SK-N-SH (cell line): ENCODE measurements around the gene SPATC1L.
A peak's percentile ranks its signal among the peaks of the same experiment; 100 is the strongest.

ENCODE experiments used
- EP300 ChIP-seq, 2 experiments: IDR thresholded peaks; 2 replicates each; pipeline versions ENCODE4 v1.4.0 to v1.6.1; 2012; ENCODE audit warnings: borderline replicate concordance in 1 of 2, low read depth in 1 of 2, low read length in 1 of 2
- TF ChIP-seq, protein P1 (sequence below): fragments of 200-600 bp; sonication (generic); IDR thresholded peaks from 2 replicates; pipeline ENCODE4 v1.6.1; 2017; ENCODE audit warnings: antibody characterized with exemption, mild to moderate bottlenecking, moderate library complexity

- TF ChIP-seq EP300 (IDR thresholded peaks at IDR 0.05; ENCODE audit: borderline replicate concordance in 1 of 2, low read depth in 1 of 2, low read length in 1 of 2), result no peak
- TF ChIP-seq, protein P1, sequence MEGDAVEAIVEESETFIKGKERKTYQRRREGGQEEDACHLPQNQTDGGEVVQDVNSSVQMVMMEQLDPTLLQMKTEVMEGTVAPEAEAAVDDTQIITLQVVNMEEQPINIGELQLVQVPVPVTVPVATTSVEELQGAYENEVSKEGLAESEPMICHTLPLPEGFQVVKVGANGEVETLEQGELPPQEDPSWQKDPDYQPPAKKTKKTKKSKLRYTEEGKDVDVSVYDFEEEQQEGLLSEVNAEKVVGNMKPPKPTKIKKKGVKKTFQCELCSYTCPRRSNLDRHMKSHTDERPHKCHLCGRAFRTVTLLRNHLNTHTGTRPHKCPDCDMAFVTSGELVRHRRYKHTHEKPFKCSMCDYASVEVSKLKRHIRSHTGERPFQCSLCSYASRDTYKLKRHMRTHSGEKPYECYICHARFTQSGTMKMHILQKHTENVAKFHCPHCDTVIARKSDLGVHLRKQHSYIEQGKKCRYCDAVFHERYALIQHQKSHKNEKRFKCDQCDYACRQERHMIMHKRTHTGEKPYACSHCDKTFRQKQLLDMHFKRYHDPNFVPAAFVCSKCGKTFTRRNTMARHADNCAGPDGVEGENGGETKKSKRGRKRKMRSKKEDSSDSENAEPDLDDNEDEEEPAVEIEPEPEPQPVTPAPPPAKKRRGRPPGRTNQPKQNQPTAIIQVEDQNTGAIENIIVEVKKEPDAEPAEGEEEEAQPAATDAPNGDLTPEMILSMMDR, result peak; percentile 64
Measured at GRCh38 chr21:46229133-46229922, 45.1 kb upstream of the SPATC1L start.
